WERI-Rb-1 (cell line): ENCODE results near the gene MAGI2.

Experiments
- DNase-seq: peaks from one replicate; pipeline ENCODE4 v3.0.0-alpha.2; 2020
- H3K27ac ChIP-seq: fragments of 250-450 bp; sonication (Bioruptor Pico); 2 replicates; pipeline ENCODE4 v1.5.1; 2020; ENCODE audit warnings: mild to moderate bottlenecking, moderate library complexity
- H3K27me3 ChIP-seq: fragments of 250-450 bp; sonication (Bioruptor Pico); 2 replicates; pipeline ENCODE4 v1.5.1; 2021; ENCODE audit warnings: mild to moderate bottlenecking, low read depth, moderate library complexity; ENCODE audit not compliant: insufficient read depth, severe bottlenecking
- H3K36me3 ChIP-seq: fragments of 250-450 bp; sonication (Bioruptor Pico); 2 replicates; pipeline ENCODE4 v1.5.1; 2020; ENCODE audit warnings: mild to moderate bottlenecking, moderate library complexity
- H3K4me3 ChIP-seq: 2 replicates; pipeline ENCODE4 v1.5.1; 2011; ENCODE audit warnings: low read depth, mild to moderate bottlenecking, control low read depth, low read length
- H3K9me3 ChIP-seq: fragments of 250-450 bp; sonication (Bioruptor Pico); 2 replicates; pipeline ENCODE4 v1.5.1; 2021; ENCODE audit warnings: mild to moderate bottlenecking, moderate library complexity; ENCODE audit not compliant: severe bottlenecking
- CTCF ChIP-seq: IDR thresholded peaks from 2 replicates; pipeline ENCODE4 v1.5.1; 2011; ENCODE audit warnings: low read depth, mild to moderate bottlenecking, control low read depth, inconsistent platforms, low read length

Gene MAGI2

GRCh38 chr7:79296553-79297320 is 156.7 kb downstream of the MAGI2 start:
- no peak for TF ChIP-seq CTCF
- no peaks in the 10 kb centered on the region for H3K36me3 ChIP-seq
- no peak for DNase-seq
- no peaks in the 10 kb centered on the region for H3K9me3 ChIP-seq
- no peak overlapping the region for H3K4me3 ChIP-seq
- no peaks in the 10 kb centered on the region for H3K27me3 ChIP-seq
- no peak overlapping the region for H3K27ac ChIP-seq

- Histone ChIP-seq H3K9me3 (no peaks in the 10 kb centered on the region), H3K36me3 (no peaks in the 10 kb centered on the region), H3K27me3 (no peaks in the 10 kb centered on the region), H3K4me3 (no peak overlapping the region), H3K27ac (no peak overlapping the region)
- DNase-seq = no peak
- no peak for TF ChIP-seq CTCF
Measured at GRCh38 chr7:79293655-79294142, 159.8 kb downstream of the MAGI2 start.

DNA sequence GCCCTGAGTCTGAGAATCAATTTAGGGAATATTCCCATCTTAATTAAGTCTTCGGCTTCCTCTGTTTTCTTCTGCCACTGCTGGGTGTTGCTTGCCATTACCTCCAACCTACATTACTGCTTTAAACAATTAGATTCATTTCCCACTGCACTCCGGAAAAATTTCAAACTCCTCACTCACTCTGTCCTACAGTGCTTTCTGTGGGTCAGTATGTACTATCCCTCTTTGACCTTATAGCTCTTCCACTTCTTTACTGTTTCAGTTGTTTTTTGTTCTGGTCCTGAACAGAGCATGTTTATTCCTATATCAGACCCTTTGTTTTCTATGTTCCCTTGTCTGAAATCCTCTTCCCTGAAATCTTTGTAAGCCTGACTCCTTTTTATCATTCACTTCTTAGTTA is 160.6 kb downstream of the MAGI2 start:
- no peak for TF ChIP-seq CTCF
- Histone ChIP-seq H3K9me3 (no peaks in the 10 kb centered on the region), H3K4me3 (no peak overlapping the region), H3K36me3 (no peaks in the 10 kb centered on the region), H3K27me3 (no peaks in the 10 kb centered on the region), H3K27ac (no peak overlapping the region)
- no peak for DNase-seq

GRCh38 chr7:79291498-79291865 is 162.0 kb downstream of the MAGI2 start:
- H3K4me3 ChIP-seq = no peak overlapping the region
- no peak overlapping the region for H3K27ac ChIP-seq
- TF ChIP-seq CTCF = no peak
- H3K36me3 ChIP-seq = no peaks in the 10 kb centered on the region
- no peak for DNase-seq
- no peaks in the 10 kb centered on the region for H3K27me3 ChIP-seq
- H3K9me3 ChIP-seq = no peaks in the 10 kb centered on the region

- Histone ChIP-seq H3K36me3 (no peaks in the 10 kb centered on the region), H3K4me3 (no peak overlapping the region), H3K9me3 (no peaks in the 10 kb centered on the region), H3K27me3 (no peaks in the 10 kb centered on the region), H3K27ac (no peak overlapping the region)
- DNase-seq = no peak
- no peak for TF ChIP-seq CTCF
Measured at GRCh38 chr7:79290841-79291497, 162.5 kb downstream of the MAGI2 start.
